ENCODE measurements around the gene DNAH1. TPM values are rescaled to one million over a fixed set of nuclear protein-coding genes. Genes with fewer than 3 reads are reported as not detected.

DNAH1 gene
- total RNA-seq, 1 donor, result 4.7 TPM

DNA sequence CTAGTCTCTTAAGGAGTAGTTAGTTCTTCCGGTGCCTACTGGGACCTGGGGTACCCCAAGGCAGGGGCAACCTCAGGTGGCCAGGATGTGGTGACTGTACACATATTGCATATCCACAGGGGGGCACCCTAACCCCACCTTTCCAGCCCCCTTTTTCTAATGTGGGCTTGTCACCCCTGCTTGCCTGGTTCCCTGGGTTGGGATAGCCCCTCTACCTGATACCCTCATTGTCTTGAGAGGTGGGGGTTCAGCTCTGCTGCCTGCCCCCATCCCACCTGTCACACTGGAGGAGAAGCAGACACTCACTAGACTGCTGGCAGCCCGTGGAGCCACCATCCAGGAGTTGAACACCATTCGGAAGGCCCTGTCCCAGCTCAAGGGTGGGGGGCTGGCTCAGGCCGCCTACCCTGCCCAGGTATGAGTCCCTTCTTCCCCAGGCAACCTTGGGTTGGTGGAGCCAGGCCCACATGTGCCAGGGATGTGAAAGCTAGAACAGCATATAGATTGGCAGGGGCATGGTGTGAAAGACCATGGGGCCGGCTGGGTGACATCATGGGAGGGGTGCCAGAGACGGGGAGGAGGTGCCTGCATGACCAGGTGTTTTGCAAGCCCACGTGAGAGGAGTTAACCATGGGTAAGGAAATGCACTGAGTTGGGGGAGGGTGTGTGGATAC, 24.5 kb upstream of the DNAH1 start:
- no peak for DNase-seq (ENCODE audit: low read depth)
- H3K4me3 ChIP-seq (ENCODE audit: low read depth, low read length), result no peak overlapping the region
- TF ChIP-seq, protein P1, sequence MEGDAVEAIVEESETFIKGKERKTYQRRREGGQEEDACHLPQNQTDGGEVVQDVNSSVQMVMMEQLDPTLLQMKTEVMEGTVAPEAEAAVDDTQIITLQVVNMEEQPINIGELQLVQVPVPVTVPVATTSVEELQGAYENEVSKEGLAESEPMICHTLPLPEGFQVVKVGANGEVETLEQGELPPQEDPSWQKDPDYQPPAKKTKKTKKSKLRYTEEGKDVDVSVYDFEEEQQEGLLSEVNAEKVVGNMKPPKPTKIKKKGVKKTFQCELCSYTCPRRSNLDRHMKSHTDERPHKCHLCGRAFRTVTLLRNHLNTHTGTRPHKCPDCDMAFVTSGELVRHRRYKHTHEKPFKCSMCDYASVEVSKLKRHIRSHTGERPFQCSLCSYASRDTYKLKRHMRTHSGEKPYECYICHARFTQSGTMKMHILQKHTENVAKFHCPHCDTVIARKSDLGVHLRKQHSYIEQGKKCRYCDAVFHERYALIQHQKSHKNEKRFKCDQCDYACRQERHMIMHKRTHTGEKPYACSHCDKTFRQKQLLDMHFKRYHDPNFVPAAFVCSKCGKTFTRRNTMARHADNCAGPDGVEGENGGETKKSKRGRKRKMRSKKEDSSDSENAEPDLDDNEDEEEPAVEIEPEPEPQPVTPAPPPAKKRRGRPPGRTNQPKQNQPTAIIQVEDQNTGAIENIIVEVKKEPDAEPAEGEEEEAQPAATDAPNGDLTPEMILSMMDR (IDR thresholded peaks at IDR 0.05; ENCODE audit: insufficient read depth, low read depth, low read length), result peak; percentile 56

DNA sequence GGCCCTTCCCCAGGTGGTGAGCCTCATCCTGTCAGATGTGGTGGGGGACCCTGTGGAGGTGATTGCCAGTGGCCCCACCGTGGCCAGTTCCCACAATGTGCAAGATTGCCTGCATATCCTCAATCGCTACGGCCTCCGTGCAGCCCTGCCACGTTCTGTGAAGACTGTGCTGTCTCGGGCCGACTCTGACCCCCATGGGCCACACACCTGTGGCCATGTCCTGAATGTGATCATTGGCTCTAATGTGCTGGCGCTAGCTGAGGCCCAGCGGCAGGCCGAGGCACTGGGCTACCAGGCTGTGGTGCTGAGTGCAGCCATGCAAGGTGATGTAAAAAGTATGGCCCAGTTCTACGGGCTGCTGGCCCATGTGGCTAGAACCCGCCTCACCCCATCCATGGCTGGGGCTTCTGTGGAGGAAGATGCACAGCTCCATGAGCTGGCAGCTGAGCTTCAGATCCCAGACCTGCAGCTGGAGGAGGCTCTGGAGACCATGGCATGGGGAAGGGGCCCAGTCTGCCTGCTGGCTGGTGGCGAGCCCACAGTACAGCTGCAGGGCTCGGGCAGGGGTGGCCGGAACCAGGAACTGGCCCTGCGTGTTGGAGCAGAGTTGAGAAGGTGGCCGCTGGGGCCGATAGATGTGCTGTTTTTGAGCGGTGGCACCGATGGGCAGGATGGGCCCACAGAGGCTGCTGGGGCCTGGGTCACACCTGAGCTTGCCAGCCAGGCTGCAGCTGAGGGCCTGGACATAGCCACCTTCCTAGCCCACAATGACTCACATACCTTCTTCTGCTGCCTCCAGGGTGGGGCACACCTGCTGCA, 23.7 kb upstream of the DNAH1 start:
- DNase-seq (ENCODE audit: low read depth), result no peak
- TF ChIP-seq, protein P1 (IDR thresholded peaks at IDR 0.05; ENCODE audit: insufficient read depth, low read depth, low read length), result no peak
- H3K4me3 ChIP-seq (ENCODE audit: low read depth, low read length), result no peak overlapping the region

DNA sequence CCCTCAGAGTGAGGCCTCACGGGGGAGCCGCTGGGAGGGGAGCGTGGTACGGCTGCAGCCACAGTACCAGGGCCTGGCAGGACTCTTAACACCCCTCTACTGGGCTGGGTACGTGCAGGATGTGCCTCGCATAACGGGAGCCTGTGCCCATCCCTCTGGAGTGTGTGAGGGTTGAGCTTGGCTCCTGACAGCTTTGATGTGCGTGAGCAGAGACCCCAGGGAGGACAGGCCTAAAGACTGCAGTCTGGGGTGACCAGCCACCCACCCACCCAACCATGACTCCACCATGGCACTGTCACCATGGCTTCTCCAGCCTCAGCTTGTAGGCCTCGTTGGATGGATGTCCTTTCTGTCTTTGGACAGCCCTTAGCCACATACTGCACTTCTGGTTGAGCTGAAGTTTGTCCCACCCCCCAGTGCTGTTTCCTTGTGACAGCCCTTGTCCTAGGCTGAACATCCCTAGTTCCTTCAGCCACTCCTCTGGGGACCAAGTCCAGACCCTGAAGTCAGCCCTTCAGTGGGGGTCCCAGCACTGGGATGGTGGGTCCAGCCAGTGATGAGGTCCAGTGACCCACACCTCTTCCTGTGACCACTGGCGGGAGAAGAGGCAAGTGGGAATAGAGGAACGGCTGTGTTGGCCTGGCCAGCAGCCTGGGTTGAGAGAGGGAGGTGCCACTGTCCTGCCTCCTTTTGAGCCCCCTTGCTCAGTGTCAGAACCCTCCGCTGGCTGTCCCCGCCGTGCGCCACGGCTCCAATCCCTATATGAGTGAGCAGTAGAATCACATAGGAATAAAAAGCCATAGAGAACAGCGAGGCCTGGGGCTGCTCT, 22.4 kb upstream of the DNAH1 start:
- no peak overlapping the region for H3K4me3 ChIP-seq (ENCODE audit: low read depth, low read length)
- TF ChIP-seq, protein P1 (IDR thresholded peaks at IDR 0.05; ENCODE audit: insufficient read depth, low read depth, low read length), result no peak
- DNase-seq (ENCODE audit: low read depth), result no peak

DNA sequence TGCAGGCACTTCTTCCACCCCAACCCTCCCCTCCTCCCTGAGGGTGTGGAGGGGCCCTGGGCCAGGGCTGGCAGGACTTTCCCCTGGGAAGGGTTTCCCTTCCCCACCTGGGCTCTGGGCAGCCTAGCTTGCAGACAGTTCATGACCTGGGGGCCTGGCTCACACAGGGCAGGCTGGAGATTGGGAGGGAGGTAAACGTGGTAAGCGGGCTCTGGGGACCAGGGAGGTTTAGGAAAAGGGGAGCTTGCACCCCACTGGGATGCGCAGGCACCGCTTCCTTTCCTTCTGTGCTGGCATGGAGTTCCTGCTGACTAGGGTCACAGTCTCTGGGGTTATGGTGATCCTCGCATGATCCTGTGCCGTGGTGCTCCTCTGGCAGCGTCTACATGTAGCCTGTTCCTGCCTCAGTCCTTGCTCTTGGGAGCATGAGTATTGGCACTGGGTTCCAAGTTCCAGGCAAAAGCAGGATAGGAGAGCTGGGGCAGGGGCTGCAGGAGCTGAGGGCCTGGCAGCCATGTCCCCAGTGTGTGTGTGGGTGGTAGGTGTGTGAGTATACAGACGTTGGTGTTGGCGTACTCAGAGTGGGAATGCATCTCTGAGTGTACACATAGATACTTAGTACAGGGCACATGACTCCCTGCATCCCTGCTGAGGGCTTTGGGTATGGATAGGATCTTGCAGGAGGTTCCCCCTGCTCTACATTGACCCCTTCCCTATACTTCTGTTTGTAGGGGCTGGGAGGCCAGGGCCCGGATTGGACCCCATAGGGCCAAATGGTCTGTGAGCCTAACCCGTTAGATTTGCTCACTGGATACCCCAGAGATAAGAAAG, 21.6 kb upstream of the DNAH1 start:
- no peak overlapping the region for H3K4me3 ChIP-seq (ENCODE audit: low read depth, low read length)
- TF ChIP-seq, protein P1 (IDR thresholded peaks at IDR 0.05; ENCODE audit: insufficient read depth, low read depth, low read length), result no peak
- DNase-seq (ENCODE audit: low read depth), result no peak

DNA sequence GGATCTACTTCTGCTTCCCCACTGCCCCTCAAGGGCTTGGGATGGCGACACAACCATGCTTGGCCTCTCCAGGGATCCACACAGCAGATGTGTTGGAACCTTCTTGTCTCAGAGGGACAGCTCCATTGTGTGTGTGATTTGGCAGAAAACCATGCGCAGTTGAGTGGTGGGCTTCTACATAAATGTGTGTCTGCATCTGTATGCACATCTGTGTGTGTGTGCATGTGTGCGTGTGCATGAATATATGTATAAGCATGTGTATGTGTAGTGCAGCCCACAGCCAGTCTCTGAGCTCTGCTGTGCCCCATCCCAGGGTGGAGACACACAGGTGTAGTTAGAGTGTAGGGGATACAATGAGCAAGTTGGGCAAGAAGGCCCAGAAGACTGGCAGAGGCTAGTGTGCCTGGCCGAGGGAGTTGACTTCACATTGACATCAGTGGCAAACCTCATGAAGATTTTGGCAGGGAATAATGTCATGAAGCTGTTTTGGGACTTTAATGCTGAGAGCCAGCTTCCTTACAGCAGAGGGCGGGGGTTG, 20.4 kb upstream of the DNAH1 start:
- H3K4me3 ChIP-seq (ENCODE audit: low read depth, low read length), result no peak overlapping the region
- no peak for DNase-seq (ENCODE audit: low read depth)
- TF ChIP-seq, protein P1 (IDR thresholded peaks at IDR 0.05; ENCODE audit: insufficient read depth, low read depth, low read length), result no peak

Measured in fibroblast of villous mesenchyme (primary cell).